ENCODE data around the gene CLDN15. TPM values are rescaled to one million over a fixed set of nuclear protein-coding genes. Genes with fewer than 3 reads are reported as not detected.

Gene CLDN15
- total RNA-seq, 2 experiments from 2014 or later, result 12.2 to 13.7 TPM

- H3K27me3 Mint-ChIP-seq, result no peaks in the 10 kb centered on the region
- H3K4me1 Mint-ChIP-seq (ENCODE audit: low read depth), result no peaks in the 10 kb centered on the region
- CTCF ChIA-PET, result interaction anchor here (2.2 to 3.7 kb wide), 2 partner anchors 10 to 49 kb away, joined by 10 to 23 read pairs; partner anchors contain the start of gene FIS1
- peaks cover 2% of the 10 kb centered on the region for H3K36me3 Mint-ChIP-seq
- intact Hi-C loops (cut with micrococcal nuclease), result no loop called here
- DNase-seq, result no peak
- no peaks in the 10 kb centered on the region for H3K9me3 Mint-ChIP-seq
- H3K27ac Mint-ChIP-seq, result no peak overlapping the region
- H3K4me3 Mint-ChIP-seq, result no peak overlapping the region
- POLR2A ChIA-PET, result interaction anchor here (1.1 kb wide), 1 partner anchor 10 kb away, joined by 4 read pairs; the partner anchor contains the start of gene FIS1
Measured at GRCh38 chr7:101233907-101234547, 3.6 kb downstream of the CLDN15 start.

- DNase-seq, result no peak
- no peak overlapping the region for H3K27ac Mint-ChIP-seq
- CTCF ChIA-PET, result interaction anchor here (3.7 kb wide), 1 partner anchor 12 kb away, joined by 23 read pairs; the partner anchor contains the start of gene FIS1
- H3K27me3 Mint-ChIP-seq, result no peaks in the 10 kb centered on the region
- intact Hi-C loops (cut with micrococcal nuclease), result no loop called here
- no peaks in the 10 kb centered on the region for H3K9me3 Mint-ChIP-seq
- H3K36me3 Mint-ChIP-seq, result peaks cover 2% of the 10 kb centered on the region
- H3K4me1 Mint-ChIP-seq (ENCODE audit: low read depth), result no peaks in the 10 kb centered on the region
- H3K4me3 Mint-ChIP-seq, result no peak overlapping the region
- POLR2A ChIA-PET, result no interaction called here
Measured at GRCh38 chr7:101232141-101232850, 5.3 kb downstream of the CLDN15 start.

- Mint-ChIP-seq H3K4me1 (ENCODE audit: low read depth) (no peaks in the 10 kb centered on the region), H3K36me3 (peaks cover 5% of the 10 kb centered on the region), H3K27me3 (no peaks in the 10 kb centered on the region), H3K9me3 (no peaks in the 10 kb centered on the region), H3K4me3 (no peak overlapping the region), H3K27ac (no peak overlapping the region)
- intact Hi-C loops (cut with micrococcal nuclease), result no loop called here
- POLR2A ChIA-PET, result no interaction called here
- DNase-seq, result no peak
- CTCF ChIA-PET, result no interaction called here
Measured at GRCh38 chr7:101231644-101232043, 6.0 kb downstream of the CLDN15 start.

- peaks cover 24% of the 10 kb centered on the region for H3K36me3 Mint-ChIP-seq
- ChIA-PET POLR2A (interaction anchor here (1.7 kb wide), 1 partner anchor 8 kb away, joined by 3 read pairs; the partner anchor contains the start of gene ZNHIT1), CTCF (interaction anchor here (1.0 kb wide), 1 partner anchor 17 kb away, joined by 5 read pairs; no protein-coding TSS in a partner anchor)
- no peak overlapping the region for H3K4me3 Mint-ChIP-seq
- H3K4me1 Mint-ChIP-seq (ENCODE audit: low read depth), result peaks cover 4% of the 10 kb centered on the region
- intact Hi-C loops (cut with micrococcal nuclease), result no loop called here
- no peak overlapping the region for H3K27ac Mint-ChIP-seq
- H3K9me3 Mint-ChIP-seq, result no peaks in the 10 kb centered on the region
- DNase-seq, result no peak
- H3K27me3 Mint-ChIP-seq, result no peaks in the 10 kb centered on the region
Measured at GRCh38 chr7:101226721-101227120, 10.9 kb downstream of the CLDN15 start.

GRCh38 chr7:101225650-101226049 lies 12.0 kb downstream of the CLDN15 start:
- no peak for DNase-seq
- H3K27me3 Mint-ChIP-seq, result no peaks in the 10 kb centered on the region
- no peak overlapping the region for H3K4me3 Mint-ChIP-seq
- H3K4me1 Mint-ChIP-seq (ENCODE audit: low read depth), result peaks cover 7% of the 10 kb centered on the region
- H3K27ac Mint-ChIP-seq, result no peak overlapping the region
- ChIA-PET POLR2A (no interaction called here), CTCF (interaction anchor here (0.9 to 1.0 kb wide), 2 partner anchors 18 to 82 kb away, joined by 3 to 4 read pairs; no protein-coding TSS in a partner anchor)
- intact Hi-C loops (cut with micrococcal nuclease), result no loop called here
- H3K9me3 Mint-ChIP-seq, result no peaks in the 10 kb centered on the region
- peaks cover 24% of the 10 kb centered on the region for H3K36me3 Mint-ChIP-seq

- intact Hi-C loops (cut with micrococcal nuclease), result no loop called here
- no peaks in the 10 kb centered on the region for H3K9me3 Mint-ChIP-seq
- ChIA-PET CTCF (interaction anchor here (1.2 kb wide), 1 partner anchor 21 kb away, joined by 4 read pairs; no protein-coding TSS in a partner anchor), POLR2A (no interaction called here)
- no peak overlapping the region for H3K4me3 Mint-ChIP-seq
- DNase-seq, result no peak
- H3K36me3 Mint-ChIP-seq, result peaks cover 24% of the 10 kb centered on the region
- no peaks in the 10 kb centered on the region for H3K27me3 Mint-ChIP-seq
- H3K4me1 Mint-ChIP-seq (ENCODE audit: low read depth), result peaks cover 25% of the 10 kb centered on the region
- H3K27ac Mint-ChIP-seq, result no peak overlapping the region
Measured at GRCh38 chr7:101223528-101223927, 14.1 kb downstream of the CLDN15 start.

GRCh38 chr7:101222275-101222830 lies 15.2 kb downstream of the CLDN15 start:
- no peak for DNase-seq
- intact Hi-C loops (cut with micrococcal nuclease), result no loop called here
- peaks cover 26% of the 10 kb centered on the region for H3K4me1 Mint-ChIP-seq (ENCODE audit: low read depth)
- no peak overlapping the region for H3K27ac Mint-ChIP-seq
- H3K36me3 Mint-ChIP-seq, result peaks cover 22% of the 10 kb centered on the region
- no peaks in the 10 kb centered on the region for H3K27me3 Mint-ChIP-seq
- ChIA-PET CTCF (interaction anchor here (1.0 to 1.3 kb wide), 2 partner anchors 22 to 30 kb away, joined by 3 read pairs; no protein-coding TSS in a partner anchor), POLR2A (interaction anchor here (0.9 kb wide), 1 partner anchor 24 kb away, joined by 3 read pairs; no protein-coding TSS in a partner anchor)
- no peak overlapping the region for H3K4me3 Mint-ChIP-seq
- no peaks in the 10 kb centered on the region for H3K9me3 Mint-ChIP-seq

- intact Hi-C loops (cut with micrococcal nuclease), result no loop called here
- CTCF ChIA-PET, result interaction anchor here (1.1 to 7.4 kb wide), 5 partner anchors 23 to 96 kb away, joined by 3 to 62 read pairs (median 5); partner anchors contain the start of gene FIS1
- H3K27me3 Mint-ChIP-seq, result no peaks in the 10 kb centered on the region
- POLR2A ChIA-PET, result no interaction called here
- no peak overlapping the region for H3K27ac Mint-ChIP-seq
- H3K36me3 Mint-ChIP-seq, result peaks cover 24% of the 10 kb centered on the region
- no peak overlapping the region for H3K4me3 Mint-ChIP-seq
- H3K4me1 Mint-ChIP-seq (ENCODE audit: low read depth), result peaks cover 35% of the 10 kb centered on the region
- H3K9me3 Mint-ChIP-seq, result no peaks in the 10 kb centered on the region
- no peak for DNase-seq
Measured at GRCh38 chr7:101220295-101220694, 17.3 kb downstream of the CLDN15 start.

GRCh38 chr7:101218236-101219125 lies 19.1 kb downstream of the CLDN15 start:
- H3K4me1 Mint-ChIP-seq (ENCODE audit: low read depth), result peaks cover 35% of the 10 kb centered on the region
- intact Hi-C loops (cut with micrococcal nuclease), result loop anchor here (1.0 to 10.0 kb wide), 2 partner anchors 26 to 134 kb away; partner anchors contain the start of gene TRIM56
- no peaks in the 10 kb centered on the region for H3K27me3 Mint-ChIP-seq

GRCh38 chr7:101217388-101218235 lies 20.0 kb downstream of the CLDN15 start, which contains the start of the genes PLOD3 and ZNHIT1:
TSS of gene PLOD3 (minus strand) at chr7:101217581. CDS start at chr7:101217274, 307 bp downstream.
TSS of gene ZNHIT1 (plus strand) at chr7:101218165. CDS start at chr7:101218196, 31 bp downstream.
- Mint-ChIP-seq H3K9me3 (no peaks in the 10 kb centered on the region), H3K27ac (peak within 1 kb of the TSS; percentile 76), H3K4me1 (ENCODE audit: low read depth) (peaks cover 35% of the 10 kb centered on the region), H3K4me3 (peak within 1 kb of the TSS; percentile 92), H3K27me3 (no peaks in the 10 kb centered on the region), H3K36me3 (peaks cover 14% of the 10 kb centered on the region)
- intact Hi-C loops (cut with micrococcal nuclease), result loop anchor here (1.0 to 10.0 kb wide), 2 partner anchors 27 to 133 kb away; partner anchors contain the start of gene TRIM56
- DNase-seq, result peak; percentile 98
- POLR2A ChIA-PET, result interaction anchor here (0.6 to 2.2 kb wide), 10 partner anchors 9 to 328 kb away, joined by 3 to 26 read pairs (median 4); partner anchors contain the start of genes CLDN15, FIS1, TRIM56 and UFSP1
- CTCF ChIA-PET, result interaction anchor here (0.6 to 7.4 kb wide), 17 partner anchors 15 to 584 kb away, joined by 3 to 62 read pairs (median 4); partner anchors contain the start of genes FIS1, TRIM56 and VGF

More at GRCh38 chr7:101218236-101219125, 19.1 kb downstream of the CLDN15 start:
- Mint-ChIP-seq H3K4me3 (peak overlapping the region; percentile 92), H3K27ac (peak overlapping the region; percentile 76), H3K36me3 (peaks cover 16% of the 10 kb centered on the region), H3K9me3 (no peaks in the 10 kb centered on the region)
- DNase-seq, result no peak
- POLR2A ChIA-PET, result interaction anchor here (0.9 to 2.2 kb wide), 8 partner anchors 8 to 133 kb away, joined by 3 to 26 read pairs (median 4); partner anchors contain the start of genes CLDN15, FIS1, TRIM56 and VGF
- CTCF ChIA-PET, result interaction anchor here (0.6 to 7.4 kb wide), 17 partner anchors 16 to 585 kb away, joined by 3 to 62 read pairs (median 4); partner anchors contain the start of genes FIS1, TRIM56 and VGF
